ENCODE data around the gene NCOA5.

Gene NCOA5

GRCh38 chr20:46089417-46090388 lies at the start of gene NCOA5:
TSS of gene NCOA5 (minus strand) at chr20:46089962. CDS start at chr20:46079424, 10,538 bp downstream.
- DNase-seq, result peak; percentile 85 to 90

GRCh38 chr20:46139266-46139889 lies 49.6 kb upstream of the NCOA5 start:
- DNase-seq, result no peak

- DNase-seq, result no peak
Observed at GRCh38 chr20:46137816-46138215, 48.1 kb upstream of the NCOA5 start.

GRCh38 chr20:46135856-46136633 lies 46.3 kb upstream of the NCOA5 start:
- no peak for DNase-seq

GRCh38 chr20:46134716-46135115 lies 45.0 kb upstream of the NCOA5 start:
- DNase-seq, result no peak

- DNase-seq, result no peak
Observed at GRCh38 chr20:46133886-46134654, 44.3 kb upstream of the NCOA5 start.

GRCh38 chr20:46132705-46133120 lies 43.0 kb upstream of the NCOA5 start:
- DNase-seq, result peak; percentile 27 to 29

GRCh38 chr20:46131396-46131795 lies 41.6 kb upstream of the NCOA5 start:
- no peak for DNase-seq

GRCh38 chr20:46130534-46130933 lies 40.8 kb upstream of the NCOA5 start:
- no peak for DNase-seq

- no peak for DNase-seq
Observed at GRCh38 chr20:46129955-46130481, 40.3 kb upstream of the NCOA5 start.

GRCh38 chr20:46128310-46129151 lies 38.8 kb upstream of the NCOA5 start:
- DNase-seq, result no peak

- DNase-seq, result no peak
Observed at GRCh38 chr20:46127396-46128010, 37.7 kb upstream of the NCOA5 start.

- DNase-seq, result no peak
Observed at GRCh38 chr20:46126440-46127056, 36.8 kb upstream of the NCOA5 start.

- no peak for DNase-seq
Observed at GRCh38 chr20:46123482-46124245, 33.9 kb upstream of the NCOA5 start.

- no peak for DNase-seq
Observed at GRCh38 chr20:46122516-46123481, 33.0 kb upstream of the NCOA5 start.

- DNase-seq, result no peak
Observed at GRCh38 chr20:46122071-46122470, 32.3 kb upstream of the NCOA5 start.

- DNase-seq, result no peak
Observed at GRCh38 chr20:46121184-46121930, 31.6 kb upstream of the NCOA5 start.

Data from AML-193 (cell line).